Activated CD8-positive, alpha-beta T cell treated with anti-CD3 and anti-CD28 coated beads, Interleukin-2, amount 10 ng/mL, durations not matched to agents 7 days and 5 days (primary cell): Measurements from ENCODE around the gene NR6A1. TPM values are rescaled to one million over a fixed set of nuclear protein-coding genes. Genes with fewer than 3 reads are reported as not detected.
A peak's percentile ranks its signal among the peaks of the same experiment; 100 is the strongest.

ENCODE experiments used
- ATAC-seq: fragments of 150-1000 bp; cut with Tn5 transposase; one replicate; pipeline ENCODE4 v1.10.0; 2021; ENCODE audit warnings: moderate library complexity
- CTCF ChIA-PET: fragments of 350-600 bp; sonication (Branson Sonifier 250); formaldehyde crosslinking; loops from one replicate; lab custom pipeline; 2021; ENCODE audit warnings: antibody characterized with exemption; lab: Charles Lee
- POLR2A ChIA-PET: fragments of 350-600 bp; sonication (Branson Sonifier 250); formaldehyde crosslinking; loops from one replicate; lab custom pipeline; 2021; ENCODE audit warnings: antibody characterized with exemption; lab: Charles Lee
- DNase-seq: peaks from one replicate; pipeline ENCODE4 v3.0.0-alpha.2; 2020
- H3K27ac Mint-ChIP-seq: one replicate; pipeline ENCODE4 v1.8.0; 2021; ENCODE audit warnings: mild to moderate bottlenecking, mixed read lengths
- H3K27me3 Mint-ChIP-seq: one replicate; pipeline ENCODE4 v1.8.0; 2021; ENCODE audit warnings: low read depth, mixed read lengths
- H3K36me3 Mint-ChIP-seq: one replicate; pipeline ENCODE4 v1.8.0; 2021; ENCODE audit warnings: low read depth, mixed read lengths
- H3K4me1 Mint-ChIP-seq: one replicate; pipeline ENCODE4 v1.8.0; 2021; ENCODE audit warnings: low read depth, mixed read lengths
- H3K4me3 Mint-ChIP-seq: one replicate; pipeline ENCODE4 v1.8.0; 2021; ENCODE audit warnings: mild to moderate bottlenecking, mixed read lengths
- H3K9me3 Mint-ChIP-seq: one replicate; pipeline ENCODE4 v1.8.0; 2022; ENCODE audit warnings: mixed read lengths; ENCODE audit not compliant: insufficient read depth
- total RNA-seq, 2 experiments: library from RNA; stranded (reverse); gene quantifications; one replicate each; pipeline ENCODE4 v1.2.3, GENCODE V29; 2021

NR6A1 gene
- total RNA-seq, 2 experiments from 2014 or later: 0.18 to 0.26 TPM

- H3K4me1 Mint-ChIP-seq: no peaks in the 10 kb centered on the region
- H3K4me3 Mint-ChIP-seq: no peak overlapping the region
- DNase-seq: no peak
- ATAC-seq: no peak
- peaks cover 12% of the 10 kb centered on the region for H3K27me3 Mint-ChIP-seq
- ChIA-PET CTCF (interaction anchor here (0.6 to 1.3 kb wide), 4 partner anchors 12 to 83 kb away, joined by 3 to 5 read pairs (median 4); no protein-coding TSS in a partner anchor), POLR2A (no interaction called here)
- H3K36me3 Mint-ChIP-seq: no peaks in the 10 kb centered on the region
- H3K9me3 Mint-ChIP-seq: no peaks in the 10 kb centered on the region
- H3K27ac Mint-ChIP-seq: no peak overlapping the region
These were observed 141.5 kb downstream of the NR6A1 start for GRCh38 chr9:124629600-124629999.

GRCh38 chr9:124628741-124629140, 142.4 kb downstream of the NR6A1 start:
- Mint-ChIP-seq H3K4me1 (no peaks in the 10 kb centered on the region), H3K27ac (no peak overlapping the region), H3K9me3 (no peaks in the 10 kb centered on the region), H3K27me3 (peaks cover 15% of the 10 kb centered on the region), H3K36me3 (no peaks in the 10 kb centered on the region), H3K4me3 (no peak overlapping the region)
- POLR2A ChIA-PET: no interaction called here
- no peak for ATAC-seq
- CTCF ChIA-PET: no interaction called here
- DNase-seq: no peak

DNA sequence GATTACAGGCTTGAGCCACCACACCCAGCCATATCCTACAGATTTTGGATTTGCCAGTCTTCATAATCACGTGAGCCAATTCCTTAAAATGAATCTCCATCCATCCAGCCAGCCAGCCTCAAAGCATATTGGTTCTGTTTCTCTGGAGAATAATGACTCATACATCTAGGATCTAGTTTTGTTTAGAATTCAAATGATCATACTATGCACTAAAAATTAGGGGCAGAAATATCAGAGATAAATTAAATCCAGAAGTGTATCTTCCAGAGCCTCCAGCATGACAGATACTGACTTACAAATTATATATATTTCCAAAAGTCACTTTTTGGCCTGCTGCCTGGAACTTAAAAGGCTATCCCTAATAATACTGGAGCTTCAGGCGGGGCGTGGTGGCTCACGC, 144.8 kb downstream of the NR6A1 start:
- H3K4me1 Mint-ChIP-seq: no peaks in the 10 kb centered on the region
- peaks cover 16% of the 10 kb centered on the region for H3K27me3 Mint-ChIP-seq
- no peak for DNase-seq
- ChIA-PET CTCF (interaction anchor here (1.2 to 2.6 kb wide), 2 partner anchors 8 to 9 kb away, joined by 4 to 10 read pairs; no protein-coding TSS in a partner anchor), POLR2A (no interaction called here)
- no peak overlapping the region for H3K27ac Mint-ChIP-seq
- H3K9me3 Mint-ChIP-seq: no peaks in the 10 kb centered on the region
- ATAC-seq: no peak
- H3K36me3 Mint-ChIP-seq: no peaks in the 10 kb centered on the region
- no peak overlapping the region for H3K4me3 Mint-ChIP-seq

DNA sequence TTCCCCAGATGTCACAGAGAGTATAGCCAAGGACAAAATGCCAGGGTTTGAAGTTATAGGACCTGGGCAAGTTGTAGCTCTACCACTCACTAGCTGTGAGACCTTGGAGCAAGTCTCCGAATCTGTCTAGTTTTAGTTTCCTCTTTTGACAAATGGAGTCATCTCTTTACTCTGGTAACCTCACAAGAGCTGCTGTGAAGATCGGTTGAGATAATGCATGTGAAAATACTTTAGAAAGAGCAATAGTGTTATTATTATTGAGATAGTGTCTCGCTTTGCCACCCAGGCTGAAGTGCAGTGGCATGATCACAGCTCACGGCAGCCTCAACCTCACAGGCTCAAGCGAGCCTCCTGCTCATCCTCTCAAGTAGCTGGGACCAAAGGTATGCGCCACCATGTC, 146.0 kb downstream of the NR6A1 start:
- ChIA-PET CTCF (interaction anchor here (1.1 to 1.2 kb wide), 2 partner anchors 9 to 86 kb away, joined by 4 to 5 read pairs; no protein-coding TSS in a partner anchor), POLR2A (no interaction called here)
- Mint-ChIP-seq H3K27me3 (peaks cover 18% of the 10 kb centered on the region), H3K27ac (no peak overlapping the region), H3K9me3 (no peaks in the 10 kb centered on the region), H3K4me3 (no peak overlapping the region), H3K36me3 (no peaks in the 10 kb centered on the region), H3K4me1 (no peaks in the 10 kb centered on the region)
- ATAC-seq (no peak), DNase-seq (no peak)

DNA sequence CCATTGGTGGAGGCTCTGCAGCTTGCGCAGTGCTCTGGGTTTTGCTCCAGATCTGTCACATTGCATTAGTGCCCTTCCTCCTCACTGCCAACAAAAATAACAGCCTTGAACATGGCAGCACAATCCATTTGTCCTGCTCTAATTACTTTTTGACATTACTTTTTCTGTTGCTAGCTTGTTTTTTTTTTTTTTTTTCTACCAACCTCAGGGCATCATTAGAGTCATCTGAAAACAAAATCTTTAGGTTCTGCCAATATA, 146.4 kb downstream of the NR6A1 start:
- no peak for ATAC-seq
- DNase-seq: no peak
- ChIA-PET CTCF (interaction anchor here (1.1 to 1.2 kb wide), 2 partner anchors 9 to 87 kb away, joined by 4 to 5 read pairs; no protein-coding TSS in a partner anchor), POLR2A (no interaction called here)
- no peak overlapping the region for H3K27ac Mint-ChIP-seq
- H3K4me3 Mint-ChIP-seq: no peak overlapping the region
- peaks cover 18% of the 10 kb centered on the region for H3K27me3 Mint-ChIP-seq
- no peaks in the 10 kb centered on the region for H3K9me3 Mint-ChIP-seq
- no peaks in the 10 kb centered on the region for H3K4me1 Mint-ChIP-seq
- no peaks in the 10 kb centered on the region for H3K36me3 Mint-ChIP-seq

- Mint-ChIP-seq H3K36me3 (no peaks in the 10 kb centered on the region), H3K9me3 (no peaks in the 10 kb centered on the region), H3K27me3 (peaks cover 18% of the 10 kb centered on the region), H3K4me3 (no peak overlapping the region), H3K4me1 (no peaks in the 10 kb centered on the region), H3K27ac (no peak overlapping the region)
- no peak for ATAC-seq
- ChIA-PET CTCF (interaction anchor here (0.6 to 1.2 kb wide), 3 partner anchors 8 to 87 kb away, joined by 3 to 5 read pairs (median 4); no protein-coding TSS in a partner anchor), POLR2A (interaction anchor here (0.7 kb wide), 1 partner anchor 190 kb away, joined by 3 read pairs; no protein-coding TSS in a partner anchor)
- DNase-seq: no peak
These were observed 147.0 kb downstream of the NR6A1 start for GRCh38 chr9:124623966-124624734.

DNA sequence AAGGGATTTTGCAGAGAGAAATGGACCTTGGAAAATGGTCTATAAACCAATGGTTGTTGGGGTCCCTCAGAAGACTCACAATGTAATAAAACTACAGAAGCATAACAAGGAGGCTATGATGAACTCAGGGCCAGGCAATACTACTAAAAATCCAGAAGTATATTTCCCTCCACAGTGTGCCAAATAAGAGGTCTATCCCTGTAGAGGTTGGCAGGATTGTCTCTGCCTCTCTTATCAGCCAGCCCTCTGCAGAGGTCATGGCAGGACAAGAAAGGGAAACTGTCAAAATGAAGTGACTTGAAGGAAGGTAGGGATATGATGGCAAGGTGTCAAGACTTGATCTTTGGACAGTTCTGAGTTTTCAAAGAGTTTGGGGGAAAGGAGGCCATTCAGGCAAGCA, 148.2 kb downstream of the NR6A1 start:
- ChIA-PET CTCF (interaction anchor here (1.6 kb wide), 1 partner anchor 89 kb away, joined by 5 read pairs; no protein-coding TSS in a partner anchor), POLR2A (no interaction called here)
- peaks cover 18% of the 10 kb centered on the region for H3K27me3 Mint-ChIP-seq
- ATAC-seq (no peak), DNase-seq (no peak)
- no peak overlapping the region for H3K4me3 Mint-ChIP-seq
- H3K27ac Mint-ChIP-seq: no peak overlapping the region
- no peaks in the 10 kb centered on the region for H3K4me1 Mint-ChIP-seq
- no peaks in the 10 kb centered on the region for H3K36me3 Mint-ChIP-seq
- H3K9me3 Mint-ChIP-seq: no peaks in the 10 kb centered on the region

DNA sequence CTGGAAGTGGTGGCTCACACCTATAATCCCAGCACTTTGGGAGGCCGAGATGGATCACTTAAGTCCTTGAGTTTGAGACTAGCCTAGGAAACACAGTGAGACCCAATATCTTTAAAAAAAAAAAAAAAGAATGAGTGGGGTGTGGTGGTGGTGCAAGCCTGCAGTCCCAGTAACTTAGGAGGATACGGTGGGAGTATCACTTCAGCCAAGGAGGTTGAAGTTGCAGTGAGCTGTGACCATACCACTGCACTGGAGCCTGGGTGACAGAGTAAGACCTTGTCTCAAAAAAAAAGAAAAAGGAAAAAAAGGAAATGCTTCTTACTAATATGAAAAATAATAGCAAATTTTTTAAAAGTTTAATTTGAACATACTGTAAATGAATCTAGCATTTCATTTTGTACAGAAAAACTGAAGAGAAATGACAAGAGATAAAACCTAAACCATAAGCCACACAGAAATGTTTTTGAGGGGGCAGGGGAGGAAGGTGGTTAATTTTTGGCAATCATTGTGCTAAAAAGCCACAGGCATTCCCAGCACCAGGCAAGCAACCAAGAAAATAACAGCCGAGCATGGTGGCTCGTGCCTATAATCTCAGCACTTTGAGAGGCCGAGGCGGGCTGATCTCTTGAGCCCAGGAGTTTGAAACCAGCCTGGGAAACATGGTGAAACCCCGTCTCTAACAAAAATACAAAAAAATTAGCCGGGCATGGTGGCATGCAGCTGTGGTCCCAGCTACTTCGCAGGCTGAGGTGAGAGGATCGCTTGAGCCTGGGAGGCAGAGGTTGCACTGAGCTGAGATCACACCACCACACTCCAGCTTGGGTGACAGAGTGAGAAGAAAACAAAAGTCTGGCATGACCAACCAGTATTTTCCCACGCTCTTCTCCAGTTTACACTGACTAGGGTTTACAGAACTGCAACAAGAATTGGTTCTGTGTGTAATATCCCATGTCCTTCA, 149.5 kb downstream of the NR6A1 start:
- H3K27ac Mint-ChIP-seq: no peak overlapping the region
- no peaks in the 10 kb centered on the region for H3K4me1 Mint-ChIP-seq
- ATAC-seq (no peak), DNase-seq (no peak)
- ChIA-PET POLR2A (no interaction called here), CTCF (interaction anchor here (1.6 kb wide), 1 partner anchor 90 kb away, joined by 5 read pairs; no protein-coding TSS in a partner anchor)
- no peak overlapping the region for H3K4me3 Mint-ChIP-seq
- H3K36me3 Mint-ChIP-seq: no peaks in the 10 kb centered on the region
- peaks cover 20% of the 10 kb centered on the region for H3K27me3 Mint-ChIP-seq
- no peaks in the 10 kb centered on the region for H3K9me3 Mint-ChIP-seq

GRCh38 chr9:124618476-124618875, 152.6 kb downstream of the NR6A1 start:
- no peak for DNase-seq
- Mint-ChIP-seq H3K27ac (no peak overlapping the region), H3K4me1 (no peaks in the 10 kb centered on the region), H3K27me3 (peaks cover 16% of the 10 kb centered on the region), H3K36me3 (no peaks in the 10 kb centered on the region), H3K4me3 (no peak overlapping the region), H3K9me3 (no peaks in the 10 kb centered on the region)
- ATAC-seq: no peak
- POLR2A ChIA-PET: no interaction called here
- CTCF ChIA-PET: interaction anchor here (0.7 to 5.7 kb wide), 11 partner anchors 8 to 98 kb away, joined by 3 to 95 read pairs (median 7); no protein-coding TSS in a partner anchor

GRCh38 chr9:124617477-124618141, 153.5 kb downstream of the NR6A1 start:
- DNase-seq (peak; percentile 83), ATAC-seq (peak; percentile 89)
- Mint-ChIP-seq H3K9me3 (no peaks in the 10 kb centered on the region), H3K27me3 (peaks cover 11% of the 10 kb centered on the region), H3K27ac (no peak overlapping the region), H3K4me3 (no peak overlapping the region), H3K4me1 (no peaks in the 10 kb centered on the region), H3K36me3 (no peaks in the 10 kb centered on the region)
- ChIA-PET CTCF (interaction anchor here (0.6 to 5.7 kb wide), 65 partner anchors 9 to 316 kb away, joined by 3 to 95 read pairs (median 4); partner anchors contain the start of genes NR6A1 and WDR38), POLR2A (no interaction called here)

- no peaks in the 10 kb centered on the region for H3K4me1 Mint-ChIP-seq
- DNase-seq: no peak
- H3K36me3 Mint-ChIP-seq: no peaks in the 10 kb centered on the region
- ATAC-seq: no peak
- H3K4me3 Mint-ChIP-seq: no peak overlapping the region
- POLR2A ChIA-PET: no interaction called here
- CTCF ChIA-PET: interaction anchor here (0.6 to 5.7 kb wide), 64 partner anchors 9 to 315 kb away, joined by 3 to 95 read pairs (median 4); partner anchors contain the start of genes NR6A1 and WDR38
- no peak overlapping the region for H3K27ac Mint-ChIP-seq
- no peaks in the 10 kb centered on the region for H3K9me3 Mint-ChIP-seq
- peaks cover 10% of the 10 kb centered on the region for H3K27me3 Mint-ChIP-seq
These were observed 154.2 kb downstream of the NR6A1 start for GRCh38 chr9:124616961-124617360.
